IPS-NIHi7 (cell line): ENCODE results near the gene CERK.
"Not testable (repeated sequence)": the region's sequence is repeated elsewhere in the genome, so short reads cannot be mapped to it uniquely, and the experiment has no call there.

Source experiments
- DNase-seq: peaks from one replicate; pipeline ENCODE4 v3.0.0; 2012; ENCODE audit warnings: mixed read lengths; ENCODE audit errors: extremely low spot score

The CERK gene

GRCh38 chr22:46737976-46738646 lies at the start of gene CERK:
Gene CERK (minus strand): TSS chr22:46738252. CDS start chr22:46738148, 104 bp downstream.
- peak; percentile 79 for DNase-seq

GRCh38 chr22:46783721-46784120 lies 45.7 kb upstream of the CERK start:
- no peak for DNase-seq

- not testable (repeated sequence) for DNase-seq
These were observed 44.1 kb upstream of the CERK start for GRCh38 chr22:46782200-46782599.

DNA sequence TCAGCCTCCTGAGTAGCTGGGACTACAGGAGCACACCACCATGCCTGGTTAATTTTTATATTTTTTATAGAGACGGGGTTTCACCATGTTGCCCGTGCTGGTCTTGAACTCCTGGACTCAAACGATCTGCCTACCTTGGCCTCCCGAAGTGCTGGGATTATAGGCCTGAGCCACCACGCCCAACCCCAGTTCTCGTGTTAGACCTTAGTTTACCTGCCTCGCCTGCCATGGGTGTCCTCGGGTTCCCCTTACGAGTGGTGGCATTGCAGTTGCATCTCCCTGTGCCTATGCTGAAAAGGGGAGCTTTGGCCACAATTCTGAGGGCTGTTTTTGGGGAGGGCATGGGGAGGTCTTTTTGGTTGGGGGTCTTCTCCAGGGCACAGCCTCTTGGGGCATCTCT lies 43.2 kb upstream of the CERK start:
- DNase-seq, result no peak

GRCh38 chr22:46780453-46780852 lies 42.4 kb upstream of the CERK start:
- no peak for DNase-seq

DNA sequence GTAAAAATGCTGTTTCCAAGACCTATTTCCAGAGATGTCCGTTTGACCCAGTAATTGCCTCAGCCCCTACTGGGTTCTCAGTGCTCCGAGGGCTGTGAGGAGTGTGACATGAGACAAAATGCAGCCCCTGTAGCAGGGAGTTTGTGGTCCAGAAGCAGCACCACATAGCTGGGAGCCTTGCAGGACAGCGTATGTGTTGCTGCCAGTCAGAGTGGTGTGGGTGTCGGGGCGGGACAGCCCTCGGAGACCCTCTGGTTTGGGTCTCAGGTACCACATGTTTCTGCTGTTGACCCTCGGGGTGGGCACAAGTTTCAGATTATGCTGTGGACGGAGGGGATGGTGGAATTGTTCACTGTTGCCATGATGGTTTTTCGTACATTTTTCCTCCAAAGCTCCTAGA lies 41.6 kb upstream of the CERK start:
- DNase-seq, result no peak

- no peak for DNase-seq
These were observed 41.0 kb upstream of the CERK start for GRCh38 chr22:46779023-46779422.

GRCh38 chr22:46777609-46777970 lies 39.5 kb upstream of the CERK start:
- no peak for DNase-seq

DNA sequence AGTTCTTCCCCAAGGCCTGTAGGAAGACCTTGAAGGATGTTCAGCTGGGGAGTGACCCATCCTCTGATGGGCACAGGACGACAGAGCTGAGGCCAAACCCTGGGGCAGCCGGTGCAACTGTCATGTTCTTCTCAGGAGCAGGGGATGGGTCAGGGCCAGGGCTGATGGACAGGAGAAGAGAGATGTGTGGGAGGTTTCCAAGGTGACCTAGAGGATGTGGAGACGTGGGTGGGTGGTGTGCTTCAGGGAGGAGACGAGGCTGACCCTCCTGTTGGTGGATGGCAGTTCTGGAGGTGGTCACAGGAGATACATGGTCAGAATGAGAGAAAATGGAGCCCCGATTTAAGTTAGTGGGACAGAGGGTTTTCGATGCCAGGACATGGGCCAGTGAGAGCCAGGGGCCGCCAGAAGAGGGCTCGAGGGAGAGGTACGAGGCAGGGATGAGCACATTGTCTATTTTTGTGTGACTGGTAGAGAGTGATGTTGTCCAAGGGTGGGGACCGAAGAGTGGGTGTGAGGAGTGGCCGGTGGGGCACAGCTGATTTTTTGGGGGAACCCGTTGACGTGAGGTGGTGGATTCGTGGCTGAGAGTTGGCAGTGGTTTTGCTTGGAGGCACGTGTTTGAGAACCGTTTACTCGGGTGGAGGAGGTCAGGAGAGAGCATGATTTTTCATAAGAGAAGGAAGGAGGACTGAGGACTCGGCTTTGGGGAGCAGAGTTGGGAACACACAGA lies 39.0 kb upstream of the CERK start:
- no peak for DNase-seq

DNA sequence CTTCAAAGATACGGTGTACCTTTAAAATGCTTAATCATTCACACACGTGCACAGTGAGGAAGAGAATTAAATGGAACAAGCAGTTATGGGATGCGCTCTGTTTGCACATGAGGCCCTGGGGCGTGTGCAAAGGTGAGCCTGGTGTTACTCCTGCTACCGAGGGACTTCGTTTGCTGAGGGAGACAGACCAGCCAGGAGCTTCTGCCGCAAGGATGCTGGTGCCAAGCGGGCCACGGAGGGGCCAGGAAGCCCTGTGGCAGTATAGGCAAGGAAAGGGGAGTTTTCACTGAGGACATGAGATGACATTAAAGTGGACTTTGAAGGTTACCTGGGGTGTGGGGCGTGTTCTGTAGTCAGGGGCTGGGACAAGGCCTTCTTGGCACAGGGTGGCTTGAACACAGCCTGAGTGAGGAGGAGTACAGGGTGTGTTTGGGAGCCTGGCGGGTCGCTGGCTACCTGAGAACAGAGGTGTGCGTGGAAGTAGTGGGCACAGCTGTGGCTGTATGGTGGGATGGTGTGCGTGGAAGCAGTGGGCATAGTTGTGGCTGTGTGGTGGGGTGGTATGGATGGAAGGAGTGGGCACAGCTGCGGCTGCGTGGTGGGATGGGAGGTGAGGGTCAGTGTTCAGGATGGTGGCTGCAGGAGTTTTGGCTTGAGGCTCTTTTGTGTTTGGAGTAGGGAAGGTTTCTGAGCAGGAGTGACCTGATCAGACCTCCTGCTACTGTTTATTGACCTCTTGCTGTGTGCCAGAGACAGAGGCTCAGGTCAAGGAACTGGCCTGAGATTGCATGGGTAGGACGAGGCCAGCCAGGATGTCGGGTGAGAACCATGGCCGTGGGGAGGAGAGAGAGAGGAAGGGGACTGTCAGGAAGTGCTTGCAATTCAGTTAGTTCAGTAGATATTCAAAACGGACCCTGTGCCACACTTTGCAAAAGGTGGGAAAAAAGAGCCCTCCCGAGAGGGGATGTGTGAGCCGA lies 38.1 kb upstream of the CERK start:
- DNase-seq, result no peak

GRCh38 chr22:46774980-46775849 lies 37.2 kb upstream of the CERK start:
- no peak for DNase-seq

GRCh38 chr22:46774253-46774979 lies 36.4 kb upstream of the CERK start:
- DNase-seq, result no peak

DNA sequence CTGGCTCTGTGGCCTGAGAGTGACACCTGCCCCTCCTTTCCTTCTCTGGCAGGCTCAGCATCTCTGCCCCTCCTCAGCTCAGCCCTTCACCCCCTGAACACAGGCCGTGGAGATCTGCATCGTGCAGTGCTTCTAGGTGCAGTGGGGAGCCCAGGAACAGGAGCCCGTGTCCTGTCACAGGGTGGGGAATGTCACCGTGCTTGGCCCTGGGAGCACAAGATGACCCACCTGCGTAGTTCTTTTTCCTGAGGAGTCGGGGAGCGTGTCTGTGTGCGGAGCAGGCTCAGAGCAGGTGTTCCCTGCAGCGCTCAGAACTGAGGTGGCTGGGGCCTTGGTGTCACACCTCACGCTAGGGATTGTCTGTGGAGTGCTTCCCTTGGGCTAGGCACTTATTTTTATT lies 35.0 kb upstream of the CERK start:
- no peak for DNase-seq

DNA sequence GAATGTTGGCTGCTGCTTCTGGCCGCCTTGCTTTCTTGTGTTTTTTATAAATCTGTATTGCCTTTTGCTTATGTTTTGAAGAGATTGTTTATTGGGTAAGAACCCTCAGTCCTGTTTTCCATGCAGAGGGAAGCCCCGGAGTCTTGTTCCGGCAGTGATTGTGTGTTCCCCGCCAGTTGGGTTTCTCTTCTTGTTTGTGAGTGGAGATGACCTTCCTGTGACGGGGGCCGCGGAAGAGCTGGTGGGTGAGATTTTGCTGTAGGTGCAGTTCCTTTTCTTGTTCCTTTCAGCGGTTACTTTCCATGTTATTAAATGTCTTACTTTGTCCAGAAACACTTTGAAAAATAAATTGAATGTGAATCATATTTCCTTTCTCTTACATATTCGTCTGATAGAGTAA lies 32.7 kb upstream of the CERK start:
- DNase-seq, result no peak

- no peak for DNase-seq
These were observed 32.1 kb upstream of the CERK start for GRCh38 chr22:46770151-46770641.

GRCh38 chr22:46769706-46770105 lies 31.7 kb upstream of the CERK start:
- DNase-seq, result no peak

DNA sequence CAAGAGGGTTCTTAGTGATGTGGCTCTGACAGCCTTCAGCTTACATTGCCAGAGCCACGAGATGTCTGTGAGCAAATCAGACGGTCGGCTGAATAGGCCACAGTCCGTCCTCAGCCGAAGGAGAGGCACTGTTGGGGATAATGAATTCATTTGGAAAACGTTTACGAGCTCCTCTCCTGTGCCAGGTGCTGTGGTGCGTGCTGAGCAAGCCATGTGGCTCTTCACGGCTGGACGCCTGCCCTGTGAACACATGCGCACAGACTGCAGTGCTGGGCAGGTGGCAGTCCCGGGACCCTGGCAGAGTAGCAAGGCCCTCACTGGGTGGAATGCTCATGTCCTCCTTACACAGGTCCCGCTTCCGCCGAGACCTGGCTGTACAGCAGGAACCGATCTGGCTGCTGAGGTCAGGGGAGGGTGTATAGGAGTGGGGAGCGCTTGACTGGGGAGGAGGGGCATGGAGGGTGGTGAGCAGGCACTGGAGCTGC lies 31.2 kb upstream of the CERK start:
- DNase-seq, result no peak

DNA sequence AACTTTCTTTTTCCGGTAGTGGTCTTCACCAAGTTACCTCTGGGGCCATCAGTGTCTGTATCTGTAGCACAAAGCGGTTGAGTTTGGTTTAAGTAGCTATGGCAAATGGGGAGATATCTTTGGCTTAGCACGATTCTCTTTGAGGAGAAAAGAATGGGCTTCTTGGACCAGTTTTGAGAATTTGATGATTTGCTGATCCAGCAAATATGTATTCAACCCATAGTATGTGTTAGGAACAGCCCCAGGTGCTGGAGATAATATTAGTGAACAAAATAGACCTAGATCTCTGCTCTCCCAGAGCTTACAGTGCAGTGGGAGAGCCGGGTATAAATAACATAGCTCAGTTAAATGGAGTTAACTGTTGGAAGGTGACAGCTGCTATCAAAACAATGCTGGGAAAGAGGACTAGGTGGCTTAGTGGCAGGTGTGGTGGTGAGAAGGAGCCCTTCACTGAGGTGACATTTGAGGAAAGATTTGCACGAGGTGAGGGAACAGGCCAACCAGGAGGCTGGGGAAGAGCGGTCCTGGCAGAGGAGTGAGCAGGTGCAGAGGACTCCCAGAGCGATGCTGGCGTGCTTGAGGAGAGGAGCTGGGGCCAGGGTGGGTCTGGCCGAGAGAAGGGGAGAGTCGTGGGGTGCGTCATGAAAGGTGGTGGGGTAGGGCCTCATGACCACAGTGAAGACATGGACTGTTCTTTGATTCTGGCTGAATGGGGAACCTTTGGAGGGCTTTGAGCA lies 29.4 kb upstream of the CERK start:
- DNase-seq, result no peak

GRCh38 chr22:46766611-46767010 lies 28.6 kb upstream of the CERK start:
- no peak for DNase-seq
